ENCODE measurements around the gene PTBP1. TPM values are rescaled to one million over a fixed set of nuclear protein-coding genes. Genes with fewer than 3 reads are reported as not detected.

The PTBP1 gene
- total and polyA plus RNA-seq, 2 of the 13 experiments (the other 11 are each of a cell fraction or from before 2014, with no cell fraction given) = 195 to 288 TPM

DNA sequence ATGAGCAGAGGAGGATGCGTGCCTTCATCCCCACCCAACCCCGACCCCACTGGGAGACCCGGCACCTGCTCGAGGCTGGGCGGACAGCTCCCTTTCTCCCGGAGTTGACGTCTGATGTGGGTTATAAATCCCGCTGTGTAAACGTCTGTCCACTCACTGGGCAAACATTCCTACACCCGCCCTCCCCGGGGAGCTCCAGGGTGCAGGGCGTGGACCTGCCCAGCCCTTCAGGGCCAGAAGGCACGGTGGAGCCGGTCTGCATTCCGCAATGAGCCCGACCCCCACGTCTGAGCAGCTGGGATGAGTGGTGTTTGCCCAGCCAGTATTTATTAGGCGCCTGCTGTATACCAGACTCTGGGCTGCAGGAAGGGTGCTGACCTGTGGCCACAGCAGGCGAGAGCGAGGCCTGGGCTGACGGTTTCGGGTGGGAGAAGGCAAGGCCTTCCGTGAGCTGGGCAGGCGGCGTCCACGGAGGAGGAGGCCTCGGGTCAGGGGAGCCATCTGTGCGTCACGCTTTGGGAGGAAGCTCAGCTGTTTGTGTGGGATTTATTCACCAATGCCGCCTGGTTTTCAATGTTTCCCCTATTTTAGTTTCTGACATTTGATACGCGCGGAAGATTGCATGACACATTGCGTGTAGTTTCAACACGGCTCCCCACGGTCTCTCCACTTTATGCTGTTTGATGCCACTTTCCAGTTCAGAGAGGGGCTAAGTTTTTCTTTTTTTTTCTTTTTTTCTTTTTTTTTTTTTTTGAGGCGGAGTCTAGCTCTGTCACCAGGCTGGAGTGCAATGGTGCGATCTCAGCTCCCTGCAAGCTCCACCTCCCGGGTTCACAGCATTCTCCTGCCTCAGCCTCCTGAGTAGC is 44.4 kb upstream of the PTBP1 start (continued):
- TF ChIP-seq BCL6 (CRISPR knock-in tag; IDR thresholded peaks at IDR 0.05) = peak; percentile 51
- no peak for TF ChIP-seq IKZF4 (CRISPR knock-in tag; IDR thresholded peaks at IDR 0.05; ENCODE audit: borderline replicate concordance, low read depth, not compliant biosample characterization)
- TF ChIP-seq PAXIP1 (CRISPR knock-in tag; conservative IDR thresholded peaks at IDR 0.05) = peak; percentile 59
- TF ChIP-seq FOXA1 (IDR thresholded peaks at IDR 0.05) = peak; percentile 16; the same call in 1 of the 2 replicates
- TF ChIP-seq FOXA1 (CRISPR knock-in tag; IDR thresholded peaks at IDR 0.05) = peak; percentile 87
- peak; percentile 56; the same call in 1 of the 2 replicates for TF ChIP-seq ZSCAN25 (CRISPR knock-in tag; IDR thresholded peaks at IDR 0.05)
- TF ChIP-seq LCORL (IDR thresholded peaks at IDR 0.05) = no peak
- peak; percentile 24; the same call in 1 of the 2 replicates for TF ChIP-seq LCORL (CRISPR knock-in tag; IDR thresholded peaks at IDR 0.05)
- TF ChIP-seq RNF2 (conservative IDR thresholded peaks at IDR 0.05; ENCODE audit: low read depth) = peak; percentile 75; the same call in 1 of the 2 replicates
- TF ChIP-seq SMARCE1 (IDR thresholded peaks at IDR 0.05; ENCODE audit: borderline replicate concordance) = no peak
- TF ChIP-seq ZNF263 (CRISPR knock-in tag; IDR thresholded peaks at IDR 0.05) = peak; percentile 53; the same call in 1 of the 2 replicates
- TF ChIP-seq HOXA3 (CRISPR knock-in tag; IDR thresholded peaks at IDR 0.05) = peak; percentile 63
- TF ChIP-seq, protein P1, sequence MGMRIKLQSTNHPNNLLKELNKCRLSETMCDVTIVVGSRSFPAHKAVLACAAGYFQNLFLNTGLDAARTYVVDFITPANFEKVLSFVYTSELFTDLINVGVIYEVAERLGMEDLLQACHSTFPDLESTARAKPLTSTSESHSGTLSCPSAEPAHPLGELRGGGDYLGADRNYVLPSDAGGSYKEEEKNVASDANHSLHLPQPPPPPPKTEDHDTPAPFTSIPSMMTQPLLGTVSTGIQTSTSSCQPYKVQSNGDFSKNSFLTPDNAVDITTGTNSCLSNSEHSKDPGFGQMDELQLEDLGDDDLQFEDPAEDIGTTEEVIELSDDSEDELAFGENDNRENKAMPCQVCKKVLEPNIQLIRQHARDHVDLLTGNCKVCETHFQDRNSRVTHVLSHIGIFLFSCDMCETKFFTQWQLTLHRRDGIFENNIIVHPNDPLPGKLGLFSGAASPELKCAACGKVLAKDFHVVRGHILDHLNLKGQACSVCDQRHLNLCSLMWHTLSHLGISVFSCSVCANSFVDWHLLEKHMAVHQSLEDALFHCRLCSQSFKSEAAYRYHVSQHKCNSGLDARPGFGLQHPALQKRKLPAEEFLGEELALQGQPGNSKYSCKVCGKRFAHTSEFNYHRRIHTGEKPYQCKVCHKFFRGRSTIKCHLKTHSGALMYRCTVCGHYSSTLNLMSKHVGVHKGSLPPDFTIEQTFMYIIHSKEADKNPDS (CRISPR knock-in tag; IDR thresholded peaks at IDR 0.05) = no peak
- 0 out of 2 replicates have a peak, but pooled peaks have one; percentile 12 for TF ChIP-seq ZNF605 (CRISPR knock-in tag; IDR thresholded peaks at IDR 0.05)
- TF ChIP-seq PHF21A (CRISPR knock-in tag; IDR thresholded peaks at IDR 0.05) = peak; percentile 84; the same call in 1 of the 2 replicates
- peak; percentile 69 for TF ChIP-seq KDM1A (CRISPR knock-in tag; IDR thresholded peaks at IDR 0.05)
- TF ChIP-seq, protein P2, sequence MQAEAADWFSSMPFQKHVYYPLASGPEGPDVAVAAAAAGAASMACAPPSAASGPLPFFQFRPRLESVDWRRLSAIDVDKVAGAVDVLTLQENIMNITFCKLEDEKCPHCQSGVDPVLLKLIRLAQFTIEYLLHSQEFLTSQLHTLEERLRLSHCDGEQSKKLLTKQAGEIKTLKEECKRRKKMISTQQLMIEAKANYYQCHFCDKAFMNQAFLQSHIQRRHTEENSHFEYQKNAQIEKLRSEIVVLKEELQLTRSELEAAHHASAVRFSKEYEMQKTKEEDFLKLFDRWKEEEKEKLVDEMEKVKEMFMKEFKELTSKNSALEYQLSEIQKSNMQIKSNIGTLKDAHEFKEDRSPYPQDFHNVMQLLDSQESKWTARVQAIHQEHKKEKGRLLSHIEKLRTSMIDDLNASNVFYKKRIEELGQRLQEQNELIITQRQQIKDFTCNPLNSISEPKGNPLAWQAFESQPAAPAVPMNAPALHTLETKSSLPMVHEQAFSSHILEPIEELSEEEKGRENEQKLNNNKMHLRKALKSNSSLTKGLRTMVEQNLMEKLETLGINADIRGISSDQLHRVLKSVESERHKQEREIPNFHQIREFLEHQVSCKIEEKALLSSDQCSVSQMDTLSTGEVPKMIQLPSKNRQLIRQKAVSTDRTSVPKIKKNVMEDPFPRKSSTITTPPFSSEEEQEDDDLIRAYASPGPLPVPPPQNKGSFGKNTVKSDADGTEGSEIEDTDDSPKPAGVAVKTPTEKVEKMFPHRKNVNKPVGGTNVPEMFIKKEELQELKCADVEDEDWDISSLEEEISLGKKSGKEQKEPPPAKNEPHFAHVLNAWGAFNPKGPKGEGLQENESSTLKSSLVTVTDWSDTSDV (CRISPR knock-in tag; IDR thresholded peaks at IDR 0.05) = no peak
- peak; percentile 49 for TF ChIP-seq XRCC5 (optimal IDR thresholded peaks at IDR 0.05; ENCODE audit: low read length)
- TF ChIP-seq NR2F2 (IDR thresholded peaks at IDR 0.05; ENCODE audit: borderline replicate concordance, low read depth) = peak; percentile 30; the same call in 1 of the 2 replicates
- 0 out of 2 replicates have a peak, but pooled peaks have one; percentile 25 for TF ChIP-seq TGIF2 (CRISPR knock-in tag; IDR thresholded peaks at IDR 0.05)
- TF ChIP-seq THRA (CRISPR knock-in tag; IDR thresholded peaks at IDR 0.05; ENCODE audit: borderline replicate concordance) = peak; percentile 52; the same call in 1 of the 2 replicates
